ENCODE measurements around the gene HRCT1.
A peak's percentile ranks its signal among the peaks of the same experiment; 100 is the strongest.

Gene HRCT1

GRCh38 chr9:35945341-35946018 lies 39.5 kb downstream of the HRCT1 start:
- DNase-seq, result peak; percentile 38

GRCh38 chr9:35948451-35948850 lies 42.4 kb downstream of the HRCT1 start:
- no peak for DNase-seq

- no peak for DNase-seq
These were observed 42.9 kb downstream of the HRCT1 start for GRCh38 chr9:35948901-35949318.

GRCh38 chr9:35951736-35952135 lies 45.7 kb downstream of the HRCT1 start:
- no peak for DNase-seq

GRCh38 chr9:35952526-35953191 lies 46.7 kb downstream of the HRCT1 start:
- DNase-seq, result no peak

- peak; percentile 3 for DNase-seq
These were observed 49.0 kb downstream of the HRCT1 start for GRCh38 chr9:35954942-35955546.

GRCh38 chr9:35956651-35957050 lies 50.6 kb downstream of the HRCT1 start:
- no peak for DNase-seq
